Lower leg skin (tissue), 4 donors: ENCODE data around the gene PSMD13. TPM values are rescaled to one million over a fixed set of nuclear protein-coding genes. Genes with fewer than 3 reads are reported as not detected.
A peak's percentile ranks its signal among the peaks of the same experiment; 100 is the strongest.

Experiments
- DNase-seq, 2 donors: peaks; one replicate each; pipeline ENCODE4 v3.0.0-alpha.2; 2019; ENCODE audit warnings: low spot score in 2 of 2
- H3K4me3 ChIP-seq: fragments of 200-600 bp; sonication (generic); 2 replicates; pipeline ENCODE4 v1.5.1; 2017; ENCODE audit warnings: mild to moderate bottlenecking, low read depth; ENCODE audit not compliant: poor library complexity, severe bottlenecking
- POLR2A ChIP-seq, 2 donors: fragments of 450-650 bp; IDR thresholded peaks; one replicate each; pipeline ENCODE4 v1.6.1; 2016 to 2017; ENCODE audit warnings: antibody characterized with exemption in 2 of 2, mild to moderate bottlenecking in 1 of 2, moderate library complexity in 1 of 2
- WGBS, 2 donors: methylation state at CpG; one replicate each; pipeline ENCODE4 v1.1.5; 2018; 5-methylcytosine and 5-hydroxymethylcytosine counted together
- intact Hi-C: fragments of 100-400 bp; cut with DNase I; formaldehyde crosslinking; loops from one replicate; pipeline ENCODE4 v1.15.0; 2023; ENCODE audit warnings: low total_unique reads
- total RNA-seq, 4 donors: library from RNA; depleted of rRNA; stranded (reverse); fragments of >200 nt; gene quantifications; one replicate each; pipeline ENCODE4 v1.1.0, GENCODE V29; 2016
- TF ChIP-seq, protein P1 (sequence below), 3 donors: fragments of 450-650 bp; IDR thresholded peaks; one replicate each; pipeline ENCODE4 v1.5.1; 2016; ENCODE audit warnings: antibody characterized with exemption in 3 of 3, mild to moderate bottlenecking in 3 of 3, moderate library complexity in 2 of 3

The PSMD13 gene
- total RNA-seq, 4 donors from 2014 or later = 65.1 to 115 (median 90.8) TPM

- peak in 1 of 2 donors; percentile 82 for DNase-seq
- intact Hi-C loops = no loop called here
- H3K4me3 ChIP-seq = no peak overlapping the region
- WGBS, 2 donors = 36 to 43% methylated on average over 18 to 26 of the region's 26 CpGs
- no peak for TF ChIP-seq POLR2A (IDR thresholded peaks at IDR 0.05)
- TF ChIP-seq, protein P1, sequence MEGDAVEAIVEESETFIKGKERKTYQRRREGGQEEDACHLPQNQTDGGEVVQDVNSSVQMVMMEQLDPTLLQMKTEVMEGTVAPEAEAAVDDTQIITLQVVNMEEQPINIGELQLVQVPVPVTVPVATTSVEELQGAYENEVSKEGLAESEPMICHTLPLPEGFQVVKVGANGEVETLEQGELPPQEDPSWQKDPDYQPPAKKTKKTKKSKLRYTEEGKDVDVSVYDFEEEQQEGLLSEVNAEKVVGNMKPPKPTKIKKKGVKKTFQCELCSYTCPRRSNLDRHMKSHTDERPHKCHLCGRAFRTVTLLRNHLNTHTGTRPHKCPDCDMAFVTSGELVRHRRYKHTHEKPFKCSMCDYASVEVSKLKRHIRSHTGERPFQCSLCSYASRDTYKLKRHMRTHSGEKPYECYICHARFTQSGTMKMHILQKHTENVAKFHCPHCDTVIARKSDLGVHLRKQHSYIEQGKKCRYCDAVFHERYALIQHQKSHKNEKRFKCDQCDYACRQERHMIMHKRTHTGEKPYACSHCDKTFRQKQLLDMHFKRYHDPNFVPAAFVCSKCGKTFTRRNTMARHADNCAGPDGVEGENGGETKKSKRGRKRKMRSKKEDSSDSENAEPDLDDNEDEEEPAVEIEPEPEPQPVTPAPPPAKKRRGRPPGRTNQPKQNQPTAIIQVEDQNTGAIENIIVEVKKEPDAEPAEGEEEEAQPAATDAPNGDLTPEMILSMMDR (IDR thresholded peaks at IDR 0.05) = no peak
These were observed 44.8 kb downstream of the PSMD13 start for GRCh38 chr11:281486-282161.

GRCh38 chr11:282171-282570 is 45.4 kb downstream of the PSMD13 start:
- H3K4me3 ChIP-seq = no peak overlapping the region
- TF ChIP-seq POLR2A (IDR thresholded peaks at IDR 0.05) = no peak
- TF ChIP-seq, protein P1 (IDR thresholded peaks at IDR 0.05) = no peak
- intact Hi-C loops = no loop called here
- 78 to 80% methylated on average over 4 of the region's 4 CpGs for WGBS, 2 donors
- peak in 1 of 2 donors; percentile 81 for DNase-seq

GRCh38 chr11:282630-283360 is 46.0 kb downstream of the PSMD13 start:
- TF ChIP-seq POLR2A (IDR thresholded peaks at IDR 0.05) = no peak
- TF ChIP-seq, protein P1 (IDR thresholded peaks at IDR 0.05) = no peak
- WGBS, 2 donors = 64 to 65% methylated on average over 13 of the region's 13 CpGs
- intact Hi-C loops = no loop called here
- no peak overlapping the region for H3K4me3 ChIP-seq
- DNase-seq = peak in 1 of 2 donors; percentile 81

DNA sequence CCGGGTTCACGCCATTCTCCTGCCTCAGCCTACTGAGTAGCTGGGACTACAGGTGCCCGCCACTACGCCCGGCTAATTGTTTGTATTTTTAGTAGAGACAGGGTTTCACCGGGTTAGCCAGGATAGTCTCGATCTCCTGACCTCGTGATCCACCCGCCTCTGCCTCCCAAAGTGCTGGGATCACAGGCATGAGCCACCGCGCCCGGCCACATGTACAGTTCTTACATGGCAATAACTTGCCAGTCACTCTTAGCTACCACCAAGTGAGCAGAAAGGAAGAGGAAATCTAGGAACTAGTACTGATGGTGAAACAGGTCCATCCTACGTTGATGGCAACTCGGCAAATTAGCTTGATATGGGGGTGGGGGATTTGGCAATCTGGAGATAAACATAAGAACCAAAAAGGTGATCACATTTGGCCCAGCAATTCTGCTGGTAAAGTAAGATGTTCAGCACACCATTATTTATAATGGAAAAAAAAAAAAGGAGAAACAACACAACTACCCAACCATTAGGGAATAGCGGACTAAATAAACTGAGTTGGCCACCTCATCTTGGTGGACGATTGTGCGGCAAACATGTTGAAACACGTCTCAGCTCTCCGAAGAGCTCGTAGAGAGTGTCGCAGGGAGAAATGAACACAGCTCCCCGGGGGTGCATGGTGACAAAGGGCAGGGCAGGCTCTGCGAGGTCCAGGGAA is 46.8 kb downstream of the PSMD13 start:
- intact Hi-C loops = no loop called here
- WGBS, 2 donors = 83 to 85% methylated on average over 23 of the region's 23 CpGs
- peak in 1 of 2 donors; percentile 66 for DNase-seq
- no peak overlapping the region for H3K4me3 ChIP-seq
- TF ChIP-seq, protein P1 (IDR thresholded peaks at IDR 0.05) = no peak
- TF ChIP-seq POLR2A (IDR thresholded peaks at IDR 0.05) = no peak

DNA sequence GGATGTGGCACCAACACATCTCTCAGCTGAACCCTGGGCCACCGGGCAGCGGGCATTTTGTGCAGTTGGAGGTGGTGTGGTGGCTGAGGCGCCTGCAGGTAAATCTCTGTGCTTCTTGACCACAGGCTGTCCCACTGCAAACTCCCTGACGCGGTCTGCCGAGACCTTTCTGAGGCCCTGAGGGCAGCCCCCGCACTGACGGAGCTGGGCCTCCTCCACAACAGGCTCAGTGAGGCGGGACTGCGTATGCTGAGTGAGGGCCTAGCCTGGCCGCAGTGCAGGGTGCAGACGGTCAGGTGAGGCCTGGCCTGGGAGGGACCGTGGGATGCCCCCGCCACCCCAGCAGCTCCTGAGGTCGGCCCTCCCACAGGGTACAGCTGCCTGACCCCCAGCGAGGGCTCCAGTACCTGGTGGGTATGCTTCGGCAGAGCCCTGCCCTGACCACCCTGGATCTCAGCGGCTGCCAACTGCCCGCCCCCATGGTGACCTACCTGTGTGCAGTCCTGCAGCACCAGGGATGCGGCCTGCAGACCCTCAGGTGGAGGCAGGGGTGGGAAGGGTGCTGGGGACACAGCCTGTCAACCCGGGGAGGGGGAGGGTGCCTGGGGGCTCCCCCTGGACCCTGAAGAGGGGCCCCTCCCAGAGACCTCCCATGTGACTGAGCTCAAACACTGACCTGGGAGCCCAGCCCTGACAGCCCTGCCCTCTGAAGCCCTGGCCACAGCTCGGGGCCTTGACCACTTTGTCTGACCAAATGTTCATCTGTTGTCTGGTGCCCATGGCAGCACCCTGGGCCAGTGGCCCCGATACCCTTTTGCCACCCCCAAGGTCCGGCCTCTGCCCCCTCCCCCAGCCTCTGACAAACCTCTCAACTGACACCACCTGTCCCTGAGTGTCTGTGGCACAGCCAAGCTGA is 47.6 kb downstream of the PSMD13 start:
- no peak overlapping the region for H3K4me3 ChIP-seq
- peak in 1 of 2 donors; percentile 83 for DNase-seq
- 77 to 83% methylated on average over 15 to 17 of the region's 24 CpGs for WGBS, 2 donors
- intact Hi-C loops = no loop called here
- TF ChIP-seq POLR2A (IDR thresholded peaks at IDR 0.05) = no peak
- TF ChIP-seq, protein P1 (IDR thresholded peaks at IDR 0.05) = no peak
